H1 (cell line): ENCODE data around the gene VPS52. TPM values are rescaled to one million over a fixed set of nuclear protein-coding genes. Genes with fewer than 3 reads are reported as not detected.

ENCODE experiments used
- CTCF ChIA-PET: fragments of 300-600 bp; sonication (Branson Sonifier 250); formaldehyde crosslinking; loops from one replicate; lab custom pipeline; 2021; ENCODE audit not compliant: partially characterized antibody; lab: Charles Lee
- POLR2A ChIA-PET: fragments of 300-600 bp; sonication (Branson Sonifier 250); formaldehyde crosslinking; loops from one replicate; lab custom pipeline; 2021; ENCODE audit warnings: inconsistent platforms; ENCODE audit not compliant: partially characterized antibody; lab: Charles Lee
- DNase-seq, 2 experiments: peaks; one replicate each; pipeline versions ENCODE4 v3.0.0 to v3.0.0-alpha.2; 2010 to 2022; ENCODE audit warnings: low spot score in 2 of 2, low read depth in 1 of 2, mixed read lengths in 1 of 2
- FAIRE-seq: peaks from 2 replicates; lab custom pipeline; 2011; peaks lifted over from hg19 to GRCh38; lab: Jason Lieb, UNC
- H2AFZ ChIP-seq: 2 replicates; pipeline ENCODE4 v1.8.1; 2012; ENCODE audit warnings: low read length, inconsistent platforms
- H2AK5ac ChIP-seq: 2 replicates; pipeline ENCODE4 v1.6.1; 2013; ENCODE audit warnings: low read depth, low read length
- H2BK120ac ChIP-seq: replicated peaks from 2 replicates; pipeline ENCODE3; 2013; ENCODE audit warnings: low read depth, low read length, inconsistent platforms
- H2BK12ac ChIP-seq: 2 replicates; pipeline ENCODE4 v1.6.1; 2013; ENCODE audit warnings: low read depth, low read length
- H2BK15ac ChIP-seq: 2 replicates; pipeline ENCODE4 v1.6.1; 2013; ENCODE audit warnings: low read length
- H2BK20ac ChIP-seq: 2 replicates; pipeline ENCODE4 v1.6.1; 2013; ENCODE audit warnings: low read length
- H2BK5ac ChIP-seq: 2 replicates; pipeline ENCODE4 v1.6.1; 2013; ENCODE audit warnings: low read depth, low read length
- H3K14ac ChIP-seq: 2 replicates; pipeline ENCODE4 v1.6.1; 2013; ENCODE audit warnings: inconsistent platforms; ENCODE audit not compliant: insufficient read length
- H3K18ac ChIP-seq: 2 replicates; pipeline ENCODE4 v1.6.1; 2013; ENCODE audit warnings: low read length; ENCODE audit errors: extremely low read depth
- H3K23ac ChIP-seq: 2 replicates; pipeline ENCODE4 v1.6.1; 2013; ENCODE audit warnings: inconsistent platforms; ENCODE audit not compliant: insufficient read length
- H3K23me2 ChIP-seq: 2 replicates; pipeline ENCODE4 v1.6.1; 2013; ENCODE audit warnings: low read depth, low read length
- H3K27ac ChIP-seq: 2 replicates; pipeline ENCODE4 v1.6.1; 2011; ENCODE audit warnings: low read depth, low read length, inconsistent platforms
- H3K27me3 ChIP-seq, 4 experiments: replicated peaks in 1 of 4; 1 replicate in 1 of 4; 2 replicates in 3 of 4; pipeline versions ENCODE4 v1.6.1 to v1.8.1; 2011 to 2013; ENCODE audit warnings: low read length in 3 of 4, mild to moderate bottlenecking in 3 of 4, inconsistent platforms in 2 of 4, mixed read lengths in 2 of 4, moderate library complexity in 1 of 4; ENCODE audit not compliant: control insufficient read depth in 3 of 4, insufficient read depth in 3 of 4; ENCODE audit errors: extremely low read depth in 1 of 4
- H3K36me3 ChIP-seq, 4 experiments: 2 replicates each; pipeline versions ENCODE4 v1.6.1 to v1.8.1; 2011 to 2013; ENCODE audit warnings: mild to moderate bottlenecking in 4 of 4, low read length in 3 of 4, moderate library complexity in 2 of 4, control low read depth in 1 of 4, inconsistent platforms in 1 of 4; ENCODE audit not compliant: insufficient read depth in 4 of 4, control insufficient read depth in 2 of 4
- H3K4ac ChIP-seq: replicated peaks from 2 replicates; pipeline ENCODE3; 2013; ENCODE audit warnings: low read length, low read depth, mixed read lengths, inconsistent platforms; ENCODE audit not compliant: insufficient read length
- H3K4me1 ChIP-seq, 4 experiments: replicated peaks in 1 of 4; 1 replicate in 1 of 4; 2 replicates in 3 of 4; pipeline versions ENCODE4 v1.6.1 to v1.8.1; 2011 to 2013; ENCODE audit warnings: low read length in 3 of 4, inconsistent platforms in 2 of 4, mixed read lengths in 1 of 4; ENCODE audit not compliant: insufficient read depth in 4 of 4, control insufficient read depth in 3 of 4
- H3K4me2 ChIP-seq, 2 experiments: 2 replicates each; pipeline versions ENCODE4 v1.6.1 to v1.8.1; 2011 to 2013; ENCODE audit warnings: low read depth in 2 of 2, low read length in 2 of 2, control low read depth in 1 of 2, inconsistent platforms in 1 of 2, mild to moderate bottlenecking in 1 of 2; ENCODE audit not compliant: insufficient read depth in 1 of 2
- H3K4me3 ChIP-seq, 4 experiments: fragments of 200-600, 300-600 bp in 1 of 4; sonication (generic), shearing (Covaris generic), sonication (Bioruptor Twin) in 1 of 4; 2 replicates each; pipeline versions ENCODE4 v1.5.1 to v1.8.1; 2011 to 2016; ENCODE audit warnings: low read length in 4 of 4, low read depth in 3 of 4, control low read depth in 2 of 4, inconsistent platforms in 2 of 4, mild to moderate bottlenecking in 2 of 4, mixed read lengths in 1 of 4, moderate library complexity in 1 of 4; ENCODE audit not compliant: insufficient read depth in 2 of 4; ENCODE audit errors: extremely low read depth in 1 of 4
- H3K56ac ChIP-seq: replicated peaks from 2 replicates; pipeline ENCODE3; 2013; ENCODE audit warnings: low read depth, mild to moderate bottlenecking, mixed read lengths, low read length, inconsistent platforms; ENCODE audit not compliant: insufficient read length
- H3K79me1 ChIP-seq: 2 replicates; pipeline ENCODE4 v1.6.1; 2013; ENCODE audit warnings: low read depth, low read length, control low read depth
- H3K79me2 ChIP-seq, 2 experiments: 2 replicates each; pipeline versions ENCODE4 v1.6.1 to v1.8.1; 2012 to 2013; ENCODE audit warnings: low read length in 2 of 2, mild to moderate bottlenecking in 2 of 2, inconsistent platforms in 1 of 2; ENCODE audit not compliant: insufficient read depth in 2 of 2, control insufficient read depth in 1 of 2
- H3K9ac ChIP-seq, 4 experiments: replicated peaks in 1 of 4; 1 replicate in 1 of 4; 2 replicates in 3 of 4; pipeline versions ENCODE4 v1.6.1 to v1.8.1; 2011 to 2013; ENCODE audit warnings: low read depth in 3 of 4, low read length in 3 of 4, control low read depth in 2 of 4, mild to moderate bottlenecking in 2 of 4, moderate library complexity in 2 of 4, inconsistent platforms in 1 of 4; ENCODE audit errors: extremely low read depth in 1 of 4
- H3K9me3 ChIP-seq, 2 experiments: 2 replicates each; pipeline versions ENCODE4 v1.6.1 to v1.8.1; 2012 to 2013; ENCODE audit warnings: mild to moderate bottlenecking in 2 of 2, moderate library complexity in 2 of 2, control low read depth in 1 of 2, inconsistent platforms in 1 of 2, low read depth in 1 of 2, low read length in 1 of 2, mixed read lengths in 1 of 2; ENCODE audit not compliant: insufficient read depth in 2 of 2
- H4K20me1 ChIP-seq, 2 experiments: replicated peaks in 1 of 2; 2 replicates each; pipeline versions ENCODE3 to v1.8.1; 2011 to 2013; ENCODE audit warnings: inconsistent platforms in 2 of 2, low read length in 2 of 2, mild to moderate bottlenecking in 1 of 2; ENCODE audit not compliant: insufficient read depth in 2 of 2, control insufficient read depth in 1 of 2
- H4K5ac ChIP-seq: 2 replicates; pipeline ENCODE4 v1.6.1; 2013; ENCODE audit warnings: low read length, low read depth, mixed read lengths, inconsistent platforms; ENCODE audit not compliant: insufficient read length
- H4K8ac ChIP-seq: 2 replicates; pipeline ENCODE4 v1.8.0; 2013; ENCODE audit warnings: mild to moderate bottlenecking, moderate library complexity, low read length, inconsistent platforms; ENCODE audit not compliant: insufficient read depth; ENCODE audit errors: extremely low read depth
- H4K91ac ChIP-seq: replicated peaks from 2 replicates; pipeline ENCODE3; 2013; ENCODE audit warnings: low read length, mixed read lengths, inconsistent platforms; ENCODE audit not compliant: insufficient read length
- FOSL1 ChIP-seq: IDR thresholded peaks from 2 replicates; pipeline ENCODE4 v1.6.1; 2011; ENCODE audit warnings: mild to moderate bottlenecking, low read depth, low read length, moderate library complexity; ENCODE audit not compliant: insufficient read depth
- PHF8 ChIP-seq: fragments of 200-600 bp; sonication (generic); conservative IDR thresholded peaks from 2 replicates; pipeline ENCODE4 v1.7.1; 2012; ENCODE audit warnings: low read depth, mild to moderate bottlenecking, inconsistent platforms, low read length, moderate library complexity
- RFX5 ChIP-seq: IDR thresholded peaks from 2 replicates; pipeline ENCODE4 v1.6.1; 2011; ENCODE audit warnings: low read depth, low read length, improper control_type of control experiment, borderline replicate concordance
- SAP30 ChIP-seq: fragments of 300-600 bp; sonication (generic); IDR thresholded peaks from 2 replicates; pipeline ENCODE4 v1.7.1; 2012; ENCODE audit warnings: low read length, moderate library complexity, mild to moderate bottlenecking, inconsistent platforms; ENCODE audit not compliant: insufficient read depth, insufficient replicate concordance
- WGBS, 2 experiments: shearing (Covaris generic) in 1 of 2; methylation state at CpG; one replicate each; pipeline versions ENCODE4 v1.1.6 to v1.1.7; 2013 to 2015; ENCODE audit warnings: low lambda C conversion rate in 2 of 2, mixed read lengths in 2 of 2, inconsistent platforms in 1 of 2, low coverage in 1 of 2, missing lambda C conversion rate in 1 of 2; ENCODE audit not compliant: insufficient replicate concordance in 2 of 2, insufficient coverage in 1 of 2, insufficient read length in 1 of 2; ENCODE audit errors: extremely low coverage in 1 of 2, missing lambda C conversion rate in 1 of 2; 5-methylcytosine and 5-hydroxymethylcytosine counted together
- polyA plus RNA-seq, 7 experiments: library from polyadenylated mRNA; depleted of rRNA in 3 of 7; stranded (reverse) in 5 of 7; unstranded in 2 of 7; fragments of >200 nt in 5 of 7; fragments of 200-250 nt in 2 of 7; gene quantifications; 1 replicate in 5 of 7; 2 replicates in 1 of 7; 4 replicates in 1 of 7; pipeline versions ENCODE4 v1.2.1 to v1.2.3, GENCODE V29; 2011 to 2013; ENCODE audit warnings: missing spikeins in 2 of 7, mixed read lengths in 2 of 7
- total RNA-seq: library from RNA; stranded (reverse); fragmentation: NEBNext Ultra II Directional; extraction: Animal tissue kit (Norgen Biotek cat#: 25700); gene quantifications from 2 replicates; pipeline ENCODE4 v1.2.1, GENCODE V29; 2021

Gene VPS52
- total and polyA plus RNA-seq, 2 of the 8 experiments (the other 6 are each of a cell fraction or from before 2014, with no cell fraction given) = 36.5 to 86.3 TPM

DNA sequence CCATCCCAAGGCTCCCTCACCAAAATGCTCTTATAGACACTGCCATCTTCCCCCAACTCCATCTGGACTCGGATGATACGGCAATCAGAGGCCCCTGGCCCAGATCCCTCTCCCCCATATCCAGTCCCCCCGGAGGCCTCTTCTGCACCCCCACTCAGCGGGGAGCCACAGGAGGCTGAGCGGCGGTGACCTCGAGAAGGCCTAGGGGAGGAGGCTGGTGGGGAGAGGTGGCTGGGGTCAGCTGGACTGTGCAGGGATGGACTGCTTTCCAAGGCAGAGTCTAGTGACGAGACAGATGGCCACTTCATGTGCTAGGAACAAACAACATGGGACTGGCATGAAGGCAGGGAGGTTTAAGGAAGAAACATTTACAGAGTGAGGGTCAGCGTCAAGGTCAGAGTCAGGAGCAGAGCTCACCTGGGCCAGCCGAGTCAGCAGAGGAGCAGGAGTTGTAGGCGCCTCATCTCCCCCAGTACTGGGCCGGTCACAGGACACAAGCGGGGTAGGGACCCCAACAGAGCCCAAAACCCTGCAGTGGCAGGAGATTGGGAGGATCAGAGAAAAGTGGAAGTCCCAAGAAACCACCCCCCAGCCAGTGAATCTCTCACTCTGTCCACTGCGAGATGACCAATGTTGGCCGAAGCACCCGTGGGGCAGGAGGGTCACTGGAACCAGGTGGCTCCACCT is 21.5 kb upstream of the VPS52 start:
- H2BK15ac ChIP-seq = no peak overlapping the region
- H3K79me1 ChIP-seq = peaks cover 10% of the 10 kb centered on the region; the same call in 1 of the 2 replicates
- ChIA-PET CTCF (interaction anchor here (0.6 to 7.2 kb wide), 2 partner anchors 14 to 52 kb away, joined by 4 to 81 read pairs; partner anchors contain the start of gene B3GALT4), POLR2A (interaction anchor here (1.0 to 16.7 kb wide), 4 partner anchors 14 to 103 kb away, joined by 3 to 337 read pairs (median 48); partner anchors contain the start of genes B3GALT4, RPS18 and VPS52)
- FAIRE-seq = no peak
- H2BK120ac ChIP-seq = no peak overlapping the region
- H3K23me2 ChIP-seq = peaks cover 13% of the 10 kb centered on the region; the same call in 1 of the 2 replicates
- H2AK5ac ChIP-seq = no peak overlapping the region
- H3K27me3 ChIP-seq = no peaks in the 10 kb centered on the region
- H4K5ac ChIP-seq = no peak overlapping the region
- H3K23ac ChIP-seq = no peak overlapping the region
- H3K4me2 ChIP-seq = no peak overlapping the region
- H3K56ac ChIP-seq = no peak overlapping the region
- peaks cover 4 to 32% of the 10 kb centered on the region in 2 experiments; a peak in 3 of 4 replicates for H3K79me2 ChIP-seq
- no peak overlapping the region for H2BK12ac ChIP-seq
- no peak overlapping the region for H2BK20ac ChIP-seq
- H3K14ac ChIP-seq = no peak overlapping the region
- H3K9ac ChIP-seq = no peak overlapping the region
- no peak for DNase-seq
- peaks cover 0 to 13% (median 8%) of the 10 kb centered on the region in 4 experiments; a peak in 6 of 7 replicates for H3K4me1 ChIP-seq
- no peak overlapping the region for H3K4me3 ChIP-seq
- H3K27ac ChIP-seq = no peak overlapping the region
- peaks cover 0 to 3% of the 10 kb centered on the region in 2 experiments for H4K20me1 ChIP-seq
- no peak overlapping the region for H2AFZ ChIP-seq
- peaks cover 12 to 22% (median 17%) of the 10 kb centered on the region in 4 experiments; a peak in 7 of 8 replicates for H3K36me3 ChIP-seq
- 94% methylated on average over 16 of the region's 16 CpGs; no CpG with 5 or more reads in 1 of the 2 experiments for WGBS, 2 experiments
- no peak overlapping the region for H2BK5ac ChIP-seq
- H4K91ac ChIP-seq = no peak overlapping the region
- no peak overlapping the region for H3K4ac ChIP-seq
- H3K18ac ChIP-seq = no peak overlapping the region
- H3K9me3 ChIP-seq = no peaks in the 10 kb centered on the region; a peak in 1 of 4 replicates
- H4K8ac ChIP-seq = no peak overlapping the region; the same call in 1 of the 2 replicates
- TF ChIP-seq SAP30 = no peak
- TF ChIP-seq FOSL1 = no peak
- no peak for TF ChIP-seq RFX5
- no peak for TF ChIP-seq PHF8
